DMS79 (cell line): Measurements from ENCODE around the gene MYDGF.
"Not testable (repeated sequence)": the region's sequence is repeated elsewhere in the genome, so short reads cannot be mapped to it uniquely, and the experiment has no call there.

ENCODE experiments used
- DNase-seq: peaks from one replicate; lab custom pipeline; 2025; lab: John Stamatoyannopoulos, UW

MYDGF gene

DNA sequence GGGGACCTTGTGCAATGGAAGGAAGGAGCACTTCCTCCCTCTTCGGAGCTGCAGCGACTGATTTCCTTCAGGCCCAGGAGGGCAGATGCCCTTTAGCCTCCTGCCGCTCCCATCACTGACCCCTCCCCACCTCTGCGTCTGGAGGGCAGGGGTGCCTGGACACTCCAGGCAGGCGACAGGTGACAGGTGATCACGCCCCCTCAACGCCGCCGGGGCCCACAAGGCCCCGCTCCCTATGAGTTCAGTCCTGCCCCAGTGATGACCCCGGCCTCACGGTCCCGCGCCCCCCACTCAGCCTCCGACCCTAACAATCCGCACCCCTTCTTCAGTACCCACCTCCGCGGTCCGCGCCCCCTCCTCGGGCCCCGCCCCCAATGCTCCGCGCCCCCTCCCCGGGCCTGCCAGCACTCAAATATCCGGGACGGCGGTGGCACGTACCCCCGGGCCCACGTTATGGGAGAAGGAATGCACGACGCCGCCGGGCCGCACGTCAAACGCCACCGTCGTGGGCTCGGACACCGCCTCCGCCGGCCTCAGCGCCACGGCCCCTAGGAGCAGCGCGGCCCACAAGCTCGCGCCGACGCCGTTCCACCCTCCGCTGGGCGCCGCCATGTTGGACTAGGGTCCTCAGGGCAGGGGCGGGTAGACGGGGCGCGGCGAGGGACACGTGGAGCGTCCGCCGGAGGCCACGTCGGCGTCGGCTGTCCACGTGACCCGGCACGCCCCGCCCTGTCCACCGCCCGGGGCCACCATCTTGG, at the start of gene MYDGF:
Gene MYDGF (minus strand): TSS at position 620 of the 758 bp plus-strand sequence. CDS start 8 bp downstream, at position 612.
- peak; percentile 58 for DNase-seq

DNA sequence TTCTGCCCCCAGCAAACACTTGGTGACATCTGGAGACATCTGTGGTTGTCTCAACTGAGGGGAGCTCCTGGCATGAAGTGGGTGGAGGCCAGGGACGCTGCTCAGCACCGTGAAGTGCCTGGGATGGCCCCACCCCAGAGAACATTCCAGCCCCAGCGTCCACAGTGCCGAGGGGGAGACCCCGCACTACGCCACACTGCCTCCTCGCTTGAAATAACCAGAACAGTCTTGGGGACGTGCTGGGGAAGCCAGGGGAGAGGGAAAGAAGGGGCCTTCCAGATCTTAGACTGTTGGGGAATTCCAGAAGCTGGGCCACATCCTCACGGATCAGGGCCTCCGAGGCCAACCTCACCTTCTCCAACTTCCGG, 49.3 kb upstream of the MYDGF start:
- DNase-seq = no peak

DNA sequence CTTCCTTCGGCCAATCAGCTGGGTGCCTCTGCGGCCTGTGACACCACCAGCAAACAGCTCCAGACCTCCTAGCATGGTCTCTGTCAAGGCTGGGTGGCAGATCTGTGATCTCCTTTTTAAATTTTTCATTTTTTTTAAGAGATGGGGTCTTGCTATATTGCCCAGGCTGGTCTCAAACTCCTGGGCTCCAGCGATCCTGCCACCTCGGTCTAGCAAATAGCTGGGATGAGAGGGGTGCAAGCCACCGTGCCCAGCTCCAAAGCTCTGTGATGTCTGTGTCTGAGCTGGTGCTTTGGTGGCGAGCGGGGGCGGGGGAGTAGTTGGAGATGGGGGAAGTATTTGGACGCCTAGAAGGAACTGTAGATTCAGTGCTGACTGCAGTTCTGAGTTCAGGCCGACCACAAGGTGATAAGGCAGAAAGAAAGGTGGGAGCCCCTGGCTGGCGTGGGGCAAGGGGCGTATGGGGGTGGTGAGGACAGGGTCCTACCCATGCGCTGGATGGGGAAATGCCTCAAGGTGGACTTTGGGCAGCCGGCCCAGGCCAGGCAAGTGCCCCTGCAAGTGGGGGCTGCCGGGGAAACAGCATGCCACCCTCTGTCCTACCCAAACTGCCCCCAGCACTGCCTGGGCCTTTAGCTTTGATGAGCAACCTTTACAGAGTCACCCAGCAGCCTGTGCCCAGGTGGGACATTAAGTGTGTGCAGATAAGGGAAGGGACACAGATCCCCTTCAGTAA, 48.0 kb upstream of the MYDGF start:
- no peak for DNase-seq

DNA sequence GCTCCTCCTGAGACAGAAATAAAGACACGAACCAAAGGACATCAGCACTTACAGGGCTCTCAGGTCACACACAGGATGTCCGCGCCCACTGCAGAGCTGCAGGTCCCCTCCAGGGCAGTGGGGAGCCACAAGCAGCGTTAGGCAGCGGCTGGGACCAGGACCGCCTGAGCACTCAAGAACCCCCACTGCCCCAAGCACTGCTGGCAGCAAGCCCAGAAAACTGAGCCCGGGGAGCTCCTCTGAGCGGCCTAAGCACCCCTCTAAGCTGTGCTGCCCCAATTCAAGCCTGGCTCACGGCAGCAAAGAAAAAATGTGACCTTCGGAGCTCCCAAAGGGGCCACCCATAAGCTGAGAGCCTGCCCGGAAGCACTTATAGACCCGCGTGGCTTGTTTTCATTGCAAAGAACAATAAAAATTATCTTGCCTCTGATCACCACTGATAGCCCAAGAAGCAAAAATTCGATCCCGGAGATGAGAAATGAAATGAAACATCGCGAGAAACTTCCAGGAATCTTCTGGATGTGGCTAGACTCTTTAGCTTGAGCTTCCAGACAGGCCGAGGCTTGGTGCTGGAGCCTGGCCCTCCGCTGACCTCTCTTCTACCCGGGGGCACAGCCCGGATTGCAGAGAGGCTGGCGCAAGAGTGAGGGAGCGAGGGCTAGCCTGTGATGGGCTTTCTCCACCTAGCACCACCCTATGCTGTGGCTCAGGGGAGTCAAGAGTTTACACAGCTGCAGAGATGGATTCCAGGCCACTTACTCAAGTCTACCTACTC, 47.2 kb upstream of the MYDGF start:
- DNase-seq = peak; percentile 56

DNA sequence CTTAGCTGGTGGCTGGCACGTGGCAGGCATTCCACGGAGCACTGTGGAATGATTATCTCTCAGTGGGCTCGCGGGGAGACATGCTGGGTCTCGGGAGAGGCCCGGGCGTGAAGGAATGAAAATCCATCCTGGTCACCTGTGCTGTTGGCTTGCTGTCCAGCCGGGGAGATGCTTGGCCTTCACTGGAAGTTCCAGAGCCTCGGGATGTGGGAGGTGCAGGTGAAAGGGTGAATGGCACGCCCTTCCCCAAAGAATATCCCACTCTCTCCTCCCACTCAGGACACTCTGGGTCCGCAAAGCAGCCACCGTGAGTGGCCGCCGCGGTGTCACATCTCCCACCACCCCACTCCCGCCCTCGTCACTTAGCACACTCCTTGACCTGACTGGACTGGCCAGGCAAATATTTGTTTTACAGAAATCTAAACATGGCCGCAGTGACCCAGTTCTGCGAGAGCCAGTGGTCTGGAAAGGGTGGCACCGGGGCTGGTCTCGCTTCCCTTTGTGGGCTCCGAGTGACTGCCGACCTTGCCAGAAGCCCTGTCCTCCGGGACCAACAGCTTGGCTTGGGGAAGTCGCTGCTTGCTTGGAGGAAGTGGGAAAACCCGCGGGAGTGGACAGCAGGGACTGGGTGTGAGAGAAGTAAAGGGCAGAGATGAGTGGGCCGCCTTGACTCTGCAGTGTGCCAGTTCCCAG, 45.5 kb upstream of the MYDGF start:
- no peak for DNase-seq

DNA sequence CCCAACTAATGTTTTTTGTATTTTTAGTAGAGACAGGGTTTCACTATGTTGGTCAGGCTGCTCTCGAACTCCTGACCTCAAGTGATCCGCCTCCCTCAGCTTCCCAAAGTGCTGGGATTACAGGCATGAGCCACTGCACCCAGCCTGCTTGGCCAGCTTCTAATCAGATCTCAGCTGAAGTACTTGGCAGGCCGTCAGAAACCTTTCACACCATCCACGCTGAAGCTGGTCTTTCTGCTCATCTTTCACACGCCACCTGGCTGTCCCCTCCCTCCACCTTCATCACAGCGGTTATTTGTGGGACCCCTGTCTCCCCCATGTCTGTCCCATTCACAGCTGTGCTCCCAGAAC, 45.0 kb upstream of the MYDGF start:
- not testable (repeated sequence) for DNase-seq

DNA sequence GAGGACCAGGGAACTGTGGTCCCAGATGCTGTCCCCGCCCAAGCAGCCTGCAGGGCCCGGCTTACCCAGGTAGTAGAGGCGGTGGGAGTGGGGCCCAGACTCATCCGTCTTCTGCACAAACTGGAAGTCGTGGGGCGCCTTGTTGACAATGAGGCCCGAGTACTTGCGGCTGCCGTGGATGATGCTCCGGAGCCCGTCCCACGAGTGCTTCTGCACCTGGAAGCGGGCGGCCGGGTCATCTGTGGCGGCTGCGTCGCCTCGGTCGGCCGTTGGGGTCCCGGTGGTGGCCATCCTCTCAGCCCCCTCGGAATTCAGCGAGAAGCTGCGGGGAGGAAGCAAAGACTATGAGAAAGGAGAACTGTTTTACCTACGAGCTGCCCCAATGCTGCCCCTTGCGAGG, 43.9 kb upstream of the MYDGF start:
- DNase-seq = no peak

DNA sequence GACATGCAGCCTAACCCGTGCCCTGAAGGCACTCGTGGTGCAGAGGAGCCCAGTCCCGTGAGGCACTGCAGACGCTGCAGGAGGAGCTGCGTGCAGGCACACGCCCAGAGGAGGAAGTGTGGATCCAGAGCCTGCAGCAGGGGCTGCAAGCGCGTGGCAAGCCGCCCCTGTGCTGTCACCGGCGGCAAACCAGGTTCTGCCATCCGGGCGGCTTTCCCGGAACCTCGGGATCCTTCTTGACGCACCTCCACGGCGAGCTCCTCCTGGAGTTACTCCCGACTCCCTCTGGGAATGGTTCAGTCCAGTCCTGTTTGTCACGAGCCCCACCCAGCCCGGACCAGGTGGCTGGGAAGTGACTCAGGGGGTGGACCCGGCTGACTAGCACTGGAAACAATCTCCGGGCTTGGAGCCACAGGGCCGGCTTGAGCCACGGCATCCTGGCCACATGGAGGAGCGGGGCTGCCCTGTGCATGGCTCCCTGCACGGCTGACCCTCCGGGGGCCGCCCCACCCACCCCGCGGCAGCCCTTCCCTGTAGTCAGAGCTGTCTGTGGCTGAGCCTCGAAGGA, 43.3 kb upstream of the MYDGF start:
- DNase-seq = no peak

DNA sequence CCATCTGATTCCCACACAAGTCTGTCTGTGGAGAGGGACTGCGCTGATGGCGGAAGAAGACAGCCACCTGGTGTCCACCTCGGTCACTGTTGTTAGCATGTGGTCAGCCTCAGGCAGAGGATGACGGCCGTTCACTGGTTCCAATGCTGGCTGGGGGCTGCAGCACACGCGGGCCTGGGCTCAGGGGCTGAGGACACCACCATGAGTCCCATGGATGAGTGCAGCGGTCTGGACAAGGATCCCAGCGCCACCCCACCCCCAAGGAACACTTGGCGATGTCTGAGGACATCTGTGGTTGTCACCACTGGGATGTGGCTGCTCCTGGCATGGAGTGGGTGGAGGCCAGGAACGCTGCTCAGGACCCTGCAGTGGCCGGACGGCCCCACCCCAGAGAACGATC, 42.6 kb upstream of the MYDGF start:
- DNase-seq = no peak

DNA sequence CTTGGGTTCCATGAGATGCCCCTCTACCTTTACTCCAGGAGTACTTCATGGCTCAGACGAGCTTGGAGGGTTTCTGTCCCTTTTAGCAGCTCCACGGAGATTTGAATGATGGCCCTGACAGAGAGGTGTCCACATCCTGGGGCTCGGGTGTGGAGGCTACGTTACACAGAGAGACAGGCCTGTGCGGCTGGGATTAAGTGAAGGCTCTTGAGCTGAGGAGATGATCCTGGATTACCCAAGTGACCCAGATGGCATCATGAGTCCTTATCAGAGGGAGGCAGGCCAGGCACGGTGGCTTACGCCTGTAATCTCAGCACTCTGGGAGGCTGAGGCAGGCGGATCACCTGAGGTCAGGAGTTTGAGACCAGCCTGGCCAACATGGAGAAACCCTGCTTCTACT, 41.1 kb upstream of the MYDGF start:
- DNase-seq = no peak

DNA sequence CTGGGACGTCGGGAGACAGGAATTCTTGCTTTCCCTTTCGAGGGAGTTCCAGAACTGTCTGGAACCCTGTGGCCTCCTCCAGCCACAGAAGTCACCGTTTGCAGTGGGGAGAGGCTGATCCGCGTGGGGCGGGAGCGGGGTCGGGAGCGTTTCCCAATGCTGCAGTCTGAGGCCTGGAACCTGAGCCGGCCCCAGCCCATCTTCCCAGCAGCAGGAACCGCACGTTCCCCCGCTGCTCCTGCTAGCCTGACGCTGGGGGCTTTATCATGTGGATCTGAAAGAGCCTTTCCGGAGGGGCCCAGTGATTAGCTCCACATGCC, 40.1 kb upstream of the MYDGF start:
- DNase-seq = no peak

DNA sequence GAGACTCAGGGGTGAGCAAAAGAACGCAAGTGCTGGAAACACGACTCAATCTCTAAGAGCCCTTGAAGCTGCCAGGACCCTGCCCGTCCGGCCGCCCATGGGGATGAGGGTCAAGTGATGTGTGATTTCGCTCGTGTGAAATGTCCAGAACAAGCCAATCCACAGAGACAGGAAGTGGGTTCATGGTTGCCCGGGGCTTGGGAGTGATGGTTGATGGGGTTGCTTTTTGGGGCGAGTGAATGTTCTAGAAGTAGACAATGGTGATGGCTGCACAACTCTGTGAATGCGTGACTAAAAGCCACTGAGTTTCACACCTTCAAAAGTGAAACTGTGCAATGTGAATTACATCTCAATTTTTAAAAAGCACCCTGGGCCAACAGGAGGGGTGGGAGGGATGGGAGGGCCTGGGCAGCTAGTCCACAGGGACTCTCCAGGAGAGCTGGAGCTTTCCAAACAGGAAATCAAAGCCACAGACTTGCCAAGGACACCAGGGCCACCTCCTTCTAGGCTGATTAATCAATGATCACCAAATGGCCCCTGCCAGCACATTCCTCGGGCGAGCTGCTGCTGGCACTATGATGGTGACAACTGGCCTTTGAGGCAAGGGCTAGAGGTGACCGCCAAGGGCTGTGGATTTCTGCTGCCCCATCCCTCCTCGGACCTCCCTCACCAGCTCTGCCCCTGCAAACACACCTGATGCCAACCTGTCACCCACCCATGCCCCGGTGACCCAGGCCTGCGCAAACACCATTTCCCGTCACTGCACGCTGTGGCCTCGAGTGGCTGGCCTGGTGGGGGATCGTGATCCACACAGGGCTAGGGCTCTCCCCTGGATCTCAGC, 39.5 kb upstream of the MYDGF start:
- DNase-seq = no peak

DNA sequence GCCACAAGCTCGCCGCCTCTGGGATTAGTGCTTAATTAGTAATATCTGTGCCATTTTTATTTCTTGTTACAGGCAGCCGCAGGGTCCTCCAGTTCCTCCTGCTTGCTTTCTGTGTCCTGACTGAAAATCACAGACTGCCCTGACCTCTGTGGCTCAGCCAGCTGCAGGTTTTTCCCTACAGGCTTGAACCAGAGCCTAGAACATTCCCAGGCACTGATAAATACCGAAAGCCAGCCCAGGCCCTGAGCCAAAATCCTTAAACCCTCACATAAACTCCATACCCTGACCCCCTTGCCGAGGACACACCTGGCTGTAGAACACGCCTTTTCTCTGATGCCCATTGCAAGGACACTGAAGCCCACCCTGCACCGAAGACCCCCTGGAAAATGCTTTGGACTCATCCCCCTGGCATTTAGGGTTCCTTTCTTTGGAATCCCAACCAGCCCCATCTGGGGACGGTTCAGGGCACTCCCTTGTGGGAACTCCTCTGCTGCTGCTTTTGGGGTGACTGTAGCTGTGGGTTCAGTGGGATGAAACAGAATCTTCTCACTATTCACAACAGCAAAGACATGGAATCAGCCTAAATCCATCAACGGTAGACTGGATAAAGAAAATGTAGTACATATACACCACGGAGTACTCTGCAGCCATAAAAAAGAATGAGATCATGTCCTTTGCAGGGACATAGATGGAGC, 38.0 kb upstream of the MYDGF start:
- DNase-seq = no peak

DNA sequence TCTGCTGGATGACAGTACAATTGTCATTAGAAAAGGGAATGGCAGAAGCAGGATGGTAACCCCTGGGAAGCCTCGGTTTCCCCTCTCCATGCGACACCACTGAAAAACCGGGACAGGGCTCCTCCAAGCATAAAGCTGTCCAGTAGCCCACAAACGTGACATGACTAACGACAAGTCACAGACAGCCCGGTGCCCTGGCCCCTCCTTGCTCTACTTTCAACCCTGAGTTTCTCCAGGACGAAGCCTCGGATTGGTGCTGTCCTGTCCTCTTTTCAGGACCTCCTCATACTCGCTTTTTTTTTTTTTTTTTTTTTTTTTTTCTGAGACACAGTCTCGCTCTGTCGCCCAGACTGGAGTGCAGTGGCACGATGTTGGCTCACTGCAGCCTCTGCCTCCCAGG, 37.2 kb upstream of the MYDGF start:
- DNase-seq = no peak

DNA sequence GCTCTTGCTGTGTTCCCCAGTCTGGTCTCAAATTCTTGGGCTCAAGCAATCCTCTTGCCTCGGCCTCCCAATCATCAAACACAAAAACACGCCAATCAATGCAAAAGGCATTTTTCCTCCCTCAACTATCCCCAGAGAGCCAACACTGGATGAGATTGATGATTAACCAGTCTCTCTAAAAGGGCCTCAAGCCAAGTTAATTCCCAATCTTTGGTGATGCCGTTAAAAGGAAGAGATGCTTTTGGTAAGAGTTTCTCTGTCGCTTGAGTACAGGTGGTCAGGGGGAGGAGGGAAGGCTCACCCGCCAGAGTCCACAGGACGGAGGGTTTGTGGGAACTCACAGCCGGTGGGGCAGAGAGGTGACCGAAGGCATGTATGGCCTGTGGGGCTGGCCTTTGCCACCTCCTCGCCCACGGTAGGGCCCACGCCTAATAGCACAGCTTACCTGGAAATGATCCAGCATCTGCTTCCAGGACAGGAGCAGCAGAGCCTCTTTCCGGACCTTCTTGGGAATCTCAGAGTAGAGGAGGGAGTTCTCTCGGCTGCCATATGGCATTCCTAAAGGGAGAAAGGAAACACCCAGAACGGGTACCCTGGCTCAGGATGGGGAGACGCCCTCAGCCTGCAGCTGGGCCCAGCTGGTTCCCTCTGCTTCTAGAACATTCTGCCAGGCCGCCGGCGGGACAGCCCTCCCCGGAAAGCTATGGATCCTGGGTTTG, 35.4 kb upstream of the MYDGF start:
- no peak for DNase-seq

DNA sequence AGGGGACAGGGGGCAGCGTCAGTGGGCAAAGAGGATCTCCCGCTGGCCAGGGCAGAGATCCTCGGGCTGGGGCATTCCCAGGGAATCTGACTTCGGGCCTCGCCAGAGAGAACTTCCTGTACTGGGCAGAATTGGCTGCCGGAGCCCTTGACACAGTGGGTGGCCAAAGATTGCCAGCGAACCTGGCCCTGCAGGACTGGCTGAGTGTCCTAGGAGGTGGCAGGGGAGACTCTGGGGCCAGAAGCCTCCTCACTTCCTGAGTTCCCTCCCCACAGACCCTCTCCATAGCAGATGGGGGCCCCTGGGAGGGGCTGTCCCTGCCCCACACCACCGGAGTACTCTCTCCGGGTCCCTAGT, 34.2 kb upstream of the MYDGF start:
- DNase-seq = no peak

DNA sequence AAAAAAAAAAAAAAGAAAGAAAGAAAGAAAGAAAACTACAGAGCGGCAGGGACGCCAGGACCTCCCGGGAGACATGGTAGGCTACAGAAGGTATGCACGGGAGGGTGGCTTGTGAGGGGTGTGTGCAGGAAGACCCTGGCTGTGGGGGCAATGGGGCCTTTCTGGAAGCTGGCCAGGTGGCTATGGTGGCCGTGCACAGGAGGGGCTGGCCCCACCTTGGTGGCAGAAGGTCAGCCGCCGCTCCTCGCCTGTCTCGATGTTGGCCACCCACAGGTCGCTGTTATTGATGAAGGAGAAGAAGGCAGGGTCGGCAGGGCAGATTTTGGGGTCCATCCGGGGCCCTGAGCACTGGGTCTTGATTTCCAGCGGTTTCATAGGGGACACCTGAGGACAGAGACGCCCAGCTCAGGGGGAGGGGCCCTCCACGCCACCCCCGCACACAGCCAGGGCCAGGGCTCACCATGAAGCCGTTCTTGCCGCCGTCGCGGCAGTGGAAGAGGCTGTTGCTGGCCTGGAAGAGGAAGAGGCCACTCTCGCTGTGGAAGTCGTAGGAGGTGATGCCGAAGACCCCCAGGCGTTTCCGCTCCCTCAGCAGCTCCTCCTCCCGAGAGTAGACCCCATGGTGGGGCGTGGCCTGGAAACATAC, 33.7 kb upstream of the MYDGF start:
- no peak for DNase-seq

DNA sequence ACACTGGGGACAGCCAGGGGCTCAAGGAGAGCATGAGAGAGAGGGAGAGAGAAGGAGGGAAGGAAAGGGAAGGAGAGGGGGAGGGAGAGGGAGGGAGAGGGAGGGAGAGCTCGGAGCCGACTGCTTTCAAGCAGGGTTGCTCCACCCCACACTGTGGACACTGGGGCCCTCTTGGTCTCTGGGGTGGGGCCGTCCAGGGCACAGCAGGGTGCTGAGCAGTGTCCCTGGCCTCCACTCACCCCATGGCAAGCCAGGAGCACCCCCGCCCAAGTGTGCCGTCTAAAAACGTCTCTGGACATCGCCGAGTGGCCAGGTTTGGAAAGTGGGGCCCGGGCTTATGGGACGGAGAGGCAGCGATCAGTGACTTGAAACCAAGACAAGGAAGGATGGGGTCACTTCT, 32.6 kb upstream of the MYDGF start:
- no peak for DNase-seq

DNA sequence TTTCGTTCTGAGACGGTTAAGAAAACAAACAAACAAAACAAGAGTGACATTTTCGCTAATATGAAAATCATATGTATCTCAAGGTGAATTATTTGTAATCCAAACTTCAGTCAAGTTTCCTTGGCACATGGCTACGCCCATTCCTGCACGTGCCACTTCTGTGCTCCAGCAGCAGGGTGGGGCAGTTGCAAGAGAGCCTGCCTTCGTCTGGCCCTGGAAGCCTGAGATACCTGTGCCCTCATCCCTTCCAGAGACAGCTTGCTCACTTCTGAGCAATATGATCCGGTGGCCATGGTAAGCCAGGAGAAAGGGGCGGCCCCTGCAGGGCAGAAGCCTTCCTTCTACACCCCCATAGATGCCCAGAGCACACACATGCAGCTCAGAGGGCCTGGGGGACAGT, 31.4 kb upstream of the MYDGF start:
- DNase-seq = no peak

DNA sequence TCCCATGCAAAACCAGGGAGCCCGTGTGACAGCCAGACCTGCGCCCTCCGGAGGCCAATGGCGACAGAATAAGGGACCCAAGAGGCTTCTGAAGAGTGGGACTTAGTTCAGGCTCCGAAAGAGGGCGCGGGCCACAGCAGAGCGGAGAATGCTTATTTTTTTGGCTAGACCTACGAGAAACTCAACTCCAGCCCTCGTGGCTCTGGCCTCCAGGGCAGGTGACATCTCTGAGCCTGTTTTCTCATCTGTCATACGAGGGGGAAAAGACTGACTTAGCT, 30.5 kb upstream of the MYDGF start:
- DNase-seq = no peak
